K562 (cell line): Measurements from ENCODE around the gene LY6G6D. TPM values are rescaled to one million over a fixed set of nuclear protein-coding genes. Genes with fewer than 3 reads are reported as not detected.
A peak's percentile ranks its signal among the peaks of the same experiment; 100 is the strongest.

Experiments used
- CREB1 ChIP-seq, 2 experiments: sonication (generic) in 1 of 2; formaldehyde crosslinking in 1 of 2; IDR thresholded peaks; 2 replicates each; pipeline versions ENCODE4 v1.6.1 to v1.8.0; 2012 to 2022; ENCODE audit warnings: inconsistent platforms in 1 of 2, mild to moderate bottlenecking in 1 of 2, missing genetic modification reagents in 1 of 2, moderate library complexity in 1 of 2
- EGR1 ChIP-seq: fragments of 450-650 bp; conservative IDR thresholded peaks from 2 replicates; pipeline ENCODE4 v1.6.1; 2017; ENCODE audit warnings: mild to moderate bottlenecking
- ERF ChIP-seq: fragments of 450-650 bp; formaldehyde crosslinking; IDR thresholded peaks from 2 replicates; pipeline ENCODE4 v1.4.0; 2020; ENCODE audit warnings: mild to moderate bottlenecking, mixed read lengths
- ETV6 ChIP-seq, 3 experiments: fragments of 150-350 bp in 1 of 3; sonication (generic) in 1 of 3; formaldehyde crosslinking in 1 of 3; IDR thresholded peaks; 2 replicates each; pipeline versions ENCODE4 v1.6.1 to v1.8.0; 2014 to 2022; ENCODE audit warnings: borderline replicate concordance in 2 of 3, low read depth in 2 of 3, antibody characterized with exemption in 1 of 3, low read length in 1 of 3, mild to moderate bottlenecking in 1 of 3, missing genetic modification reagents in 1 of 3
- FIP1L1 ChIP-seq: fragments of 200-400 bp; formaldehyde crosslinking; IDR thresholded peaks from 2 replicates; pipeline ENCODE4 v1.6.1; 2018; ENCODE audit warnings: mild to moderate bottlenecking, low read depth, low read length; ENCODE audit not compliant: poor library complexity, severe bottlenecking
- GTF2B ChIP-seq: IDR thresholded peaks from 2 replicates; pipeline ENCODE4 v1.6.1; 2011; ENCODE audit not compliant: insufficient read length; ENCODE audit errors: extremely low read depth
- JUNB ChIP-seq: fragments of 450-650 bp; formaldehyde crosslinking; conservative IDR thresholded peaks from 2 replicates; pipeline ENCODE4 v1.4.0; 2020; ENCODE audit warnings: mild to moderate bottlenecking
- KLF13 ChIP-seq: fragments of 450-650 bp; IDR thresholded peaks from 2 replicates; pipeline ENCODE4 v1.6.1; 2016; ENCODE audit warnings: missing genetic modification characterization, low read depth, mild to moderate bottlenecking, missing compliant biosample characterization, moderate library complexity, borderline replicate concordance
- MXI1 ChIP-seq: IDR thresholded peaks from 2 replicates; pipeline ENCODE4 v1.6.1; 2011; ENCODE audit warnings: low read depth, mild to moderate bottlenecking, improper control_type of control experiment, low read length
- NEUROD1 ChIP-seq: fragments of 150-350 bp; IDR thresholded peaks from 2 replicates; pipeline ENCODE4 v1.6.1; 2014; ENCODE audit warnings: borderline replicate concordance, low read length, low read depth; ENCODE audit not compliant: partially characterized antibody
- THRAP3 ChIP-seq: fragments of 450-650 bp; IDR thresholded peaks from 2 replicates; pipeline ENCODE4 v1.6.1; 2016; ENCODE audit warnings: mild to moderate bottlenecking, inconsistent platforms, borderline replicate concordance
- ZNF232 ChIP-seq: sonication (generic); formaldehyde crosslinking; IDR thresholded peaks from 2 replicates; pipeline ENCODE4 v1.8.0; 2022; ENCODE audit warnings: mild to moderate bottlenecking, missing genetic modification reagents
- ZNF395 ChIP-seq: fragments of 200-800 bp; sonication (Bioruptor generic); IDR thresholded peaks from 2 replicates; pipeline ENCODE4 v1.6.1; 2017; ENCODE audit warnings: missing genetic modification characterization, missing compliant biosample characterization
- ZNF57 ChIP-seq: fragments of 450-650 bp; formaldehyde crosslinking; IDR thresholded peaks from 2 replicates; pipeline ENCODE4 v1.4.0; 2020; ENCODE audit warnings: mild to moderate bottlenecking, moderate library complexity
- ZNF717 ChIP-seq: fragments of 250-450 bp; sonication (Bioruptor Pico); IDR thresholded peaks from 2 replicates; pipeline ENCODE4 v1.5.0; 2021
- polyA plus RNA-seq, 8 experiments: library from polyadenylated mRNA; depleted of rRNA in 4 of 8; stranded (reverse) in 5 of 8; unstranded in 3 of 8; fragments of >200 nt; fragmentation: Nextera tagmentation in 2 of 8; fragmentation: Illumina TruSeq in 1 of 8; extraction: Ambion mirVana in 2 of 8; extraction: Trizol in 1 of 8; gene quantifications; 2 replicates each; pipeline versions ENCODE4 v1.2.1 to v1.2.3, GENCODE V29; 2011 to 2014; ENCODE audit warnings: inconsistent platforms in 1 of 8, missing spikeins in 1 of 8
- total RNA-seq, 7 experiments: library from RNA; depleted of rRNA in 6 of 7; stranded (reverse); fragments of >200 nt in 6 of 7; fragmentation: Illumina TruSeq in 2 of 7; extraction: Trizol in 2 of 7; gene quantifications; 2 replicates each; pipeline versions ENCODE4 v1.2.1 to v1.2.3, GENCODE V29; 2011 to 2021; ENCODE audit warnings: low replicate concordance in 1 of 7
- TF ChIP-seq, protein P1 (sequence below): sonication (generic); formaldehyde crosslinking; IDR thresholded peaks from 2 replicates; pipeline ENCODE4 v1.8.1; 2023; ENCODE audit warnings: missing genetic modification reagents, mild to moderate bottlenecking, borderline replicate concordance
- TF ChIP-seq, protein P2 (sequence below): sonication (generic); formaldehyde crosslinking; IDR thresholded peaks from 2 replicates; pipeline ENCODE4 v1.8.0; 2022; ENCODE audit warnings: mild to moderate bottlenecking, missing genetic modification reagents, borderline replicate concordance

Gene LY6G6D
- total and polyA plus RNA-seq, 9 of the 15 experiments (the other 6 are each of a cell fraction or from before 2014, with no cell fraction given) = 0.30 to 0.38 TPM; not detected in 7

DNA sequence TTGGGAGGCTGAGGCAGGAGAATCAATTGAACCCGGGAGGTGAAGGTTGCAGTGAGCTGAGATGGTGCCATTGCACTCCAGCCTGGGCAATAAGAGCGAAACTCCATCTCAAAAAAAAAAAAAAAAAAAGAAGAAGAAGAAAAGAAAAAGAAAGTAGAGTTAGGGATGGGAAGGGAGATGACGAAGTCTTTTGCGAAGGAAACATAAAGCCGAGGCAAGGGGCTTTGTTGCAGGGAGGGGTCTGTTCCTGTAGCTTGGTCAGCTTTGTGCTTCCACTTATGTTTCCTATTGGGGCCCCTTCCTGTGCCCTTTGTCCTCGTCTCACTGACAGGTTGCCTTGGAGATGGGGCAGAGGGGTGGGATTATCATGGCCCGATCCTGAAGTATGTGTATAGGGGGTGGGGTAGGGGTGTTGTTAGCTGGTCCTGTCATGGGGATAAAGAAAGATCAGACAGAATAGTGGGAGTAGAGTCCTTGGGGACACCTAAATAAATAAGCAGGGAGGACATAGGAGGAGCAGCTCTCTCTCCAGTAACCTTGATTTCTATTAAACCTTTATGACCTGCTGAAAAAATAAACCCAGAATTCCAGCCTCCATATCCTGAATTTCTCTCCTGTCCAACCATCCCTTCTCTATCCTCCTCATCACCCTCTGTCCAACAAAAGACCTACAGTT is 22.3 kb downstream of the LY6G6D start (continued):
- TF ChIP-seq, protein P1, sequence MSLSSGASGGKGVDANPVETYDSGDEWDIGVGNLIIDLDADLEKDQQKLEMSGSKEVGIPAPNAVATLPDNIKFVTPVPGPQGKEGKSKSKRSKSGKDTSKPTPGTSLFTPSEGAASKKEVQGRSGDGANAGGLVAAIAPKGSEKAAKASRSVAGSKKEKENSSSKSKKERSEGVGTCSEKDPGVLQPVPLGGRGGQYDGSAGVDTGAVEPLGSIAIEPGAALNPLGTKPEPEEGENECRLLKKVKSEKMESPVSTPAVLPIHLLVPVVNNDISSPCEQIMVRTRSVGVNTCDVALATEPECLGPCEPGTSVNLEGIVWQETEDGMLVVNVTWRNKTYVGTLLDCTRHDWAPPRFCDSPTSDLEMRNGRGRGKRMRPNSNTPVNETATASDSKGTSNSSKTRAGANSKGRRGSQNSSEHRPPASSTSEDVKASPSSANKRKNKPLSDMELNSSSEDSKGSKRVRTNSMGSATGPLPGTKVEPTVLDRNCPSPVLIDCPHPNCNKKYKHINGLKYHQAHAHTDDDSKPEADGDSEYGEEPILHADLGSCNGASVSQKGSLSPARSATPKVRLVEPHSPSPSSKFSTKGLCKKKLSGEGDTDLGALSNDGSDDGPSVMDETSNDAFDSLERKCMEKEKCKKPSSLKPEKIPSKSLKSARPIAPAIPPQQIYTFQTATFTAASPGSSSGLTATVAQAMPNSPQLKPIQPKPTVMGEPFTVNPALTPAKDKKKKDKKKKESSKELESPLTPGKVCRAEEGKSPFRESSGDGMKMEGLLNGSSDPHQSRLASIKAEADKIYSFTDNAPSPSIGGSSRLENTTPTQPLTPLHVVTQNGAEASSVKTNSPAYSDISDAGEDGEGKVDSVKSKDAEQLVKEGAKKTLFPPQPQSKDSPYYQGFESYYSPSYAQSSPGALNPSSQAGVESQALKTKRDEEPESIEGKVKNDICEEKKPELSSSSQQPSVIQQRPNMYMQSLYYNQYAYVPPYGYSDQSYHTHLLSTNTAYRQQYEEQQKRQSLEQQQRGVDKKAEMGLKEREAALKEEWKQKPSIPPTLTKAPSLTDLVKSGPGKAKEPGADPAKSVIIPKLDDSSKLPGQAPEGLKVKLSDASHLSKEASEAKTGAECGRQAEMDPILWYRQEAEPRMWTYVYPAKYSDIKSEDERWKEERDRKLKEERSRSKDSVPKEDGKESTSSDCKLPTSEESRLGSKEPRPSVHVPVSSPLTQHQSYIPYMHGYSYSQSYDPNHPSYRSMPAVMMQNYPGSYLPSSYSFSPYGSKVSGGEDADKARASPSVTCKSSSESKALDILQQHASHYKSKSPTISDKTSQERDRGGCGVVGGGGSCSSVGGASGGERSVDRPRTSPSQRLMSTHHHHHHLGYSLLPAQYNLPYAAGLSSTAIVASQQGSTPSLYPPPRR (CRISPR knock-in tag) = no peak
- TF ChIP-seq FIP1L1 = no peak
- TF ChIP-seq ZNF57 (CRISPR knock-in tag) = peak; percentile 81; the same call in 1 of the 2 replicates
- TF ChIP-seq CREB1 (IDR thresholded peaks at IDR 0.05) = no peak
- TF ChIP-seq CREB1 (CRISPR knock-in tag; IDR thresholded peaks at IDR 0.05) = no peak
- no peak for TF ChIP-seq ZNF395 (CRISPR knock-in tag)
- no peak for TF ChIP-seq THRAP3
- no peak for TF ChIP-seq EGR1
- peak; percentile 27 for TF ChIP-seq NEUROD1
- no peak for TF ChIP-seq ZNF717 (CRISPR knock-in tag)
- no peak for TF ChIP-seq MXI1
- 0 out of 2 replicates have a peak, but pooled peaks have one; percentile 6 for TF ChIP-seq ZNF232
- 0 out of 4 replicates have a peak, but pooled peaks of 1 of the 2 experiments have one; percentile 50 for TF ChIP-seq ETV6 (IDR thresholded peaks at IDR 0.05; ENCODE audit: borderline replicate concordance in 1 of 2, low read depth in 2 of 2, low read length in 1 of 2)
- no peak for TF ChIP-seq ETV6 (CRISPR knock-in tag; IDR thresholded peaks at IDR 0.05; ENCODE audit: borderline replicate concordance)
- TF ChIP-seq JUNB (CRISPR knock-in tag) = no peak
- TF ChIP-seq KLF13 (tag) = 0 out of 2 replicates have a peak, but pooled peaks have one; percentile 14
- TF ChIP-seq, protein P2, sequence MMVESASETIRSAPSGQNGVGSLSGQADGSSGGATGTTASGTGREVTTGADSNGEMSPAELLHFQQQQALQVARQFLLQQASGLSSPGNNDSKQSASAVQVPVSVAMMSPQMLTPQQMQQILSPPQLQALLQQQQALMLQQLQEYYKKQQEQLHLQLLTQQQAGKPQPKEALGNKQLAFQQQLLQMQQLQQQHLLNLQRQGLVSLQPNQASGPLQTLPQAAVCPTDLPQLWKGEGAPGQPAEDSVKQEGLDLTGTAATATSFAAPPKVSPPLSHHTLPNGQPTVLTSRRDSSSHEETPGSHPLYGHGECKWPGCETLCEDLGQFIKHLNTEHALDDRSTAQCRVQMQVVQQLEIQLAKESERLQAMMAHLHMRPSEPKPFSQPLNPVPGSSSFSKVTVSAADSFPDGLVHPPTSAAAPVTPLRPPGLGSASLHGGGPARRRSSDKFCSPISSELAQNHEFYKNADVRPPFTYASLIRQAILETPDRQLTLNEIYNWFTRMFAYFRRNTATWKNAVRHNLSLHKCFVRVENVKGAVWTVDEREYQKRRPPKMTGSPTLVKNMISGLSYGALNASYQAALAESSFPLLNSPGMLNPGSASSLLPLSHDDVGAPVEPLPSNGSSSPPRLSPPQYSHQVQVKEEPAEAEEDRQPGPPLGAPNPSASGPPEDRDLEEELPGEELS (CRISPR knock-in tag) = peak; percentile 13; the same call in 1 of the 2 replicates
- TF ChIP-seq GTF2B = no peak
- TF ChIP-seq ERF = 0 out of 2 replicates have a peak, but pooled peaks have one; percentile 50
